Transverse colon (tissue), 4 donors: ENCODE data around the gene PTPRD. TPM values are rescaled to one million over a fixed set of nuclear protein-coding genes. Genes with fewer than 3 reads are reported as not detected.

Experiments
- DNase-seq: peaks from one replicate; pipeline ENCODE4 v3.0.0-alpha.2; 2019
- H3K27ac ChIP-seq, 4 donors: fragments of 200-600 bp; sonication (generic); 2 replicates each; pipeline ENCODE4 v1.5.1; 2016 to 2018; ENCODE audit warnings: inconsistent platforms in 4 of 4
- H3K27me3 ChIP-seq: fragments of 200-600 bp; sonication (generic); 2 replicates; pipeline ENCODE4 v1.5.1; 2017; ENCODE audit warnings: inconsistent platforms
- H3K36me3 ChIP-seq, 4 donors: fragments of 200-600 bp; sonication (generic); 2 replicates each; pipeline ENCODE4 v1.5.1; 2017 to 2019; ENCODE audit warnings: inconsistent platforms in 4 of 4
- H3K4me1 ChIP-seq, 4 donors: fragments of 200-600 bp; sonication (generic); 2 replicates each; pipeline ENCODE4 v1.5.1; 2017 to 2020; ENCODE audit warnings: inconsistent platforms in 4 of 4
- H3K4me3 ChIP-seq, 4 donors: fragments of 200-600 bp; sonication (generic); 1 replicate in 1 of 4; 2 replicates in 3 of 4; pipeline versions ENCODE4 v1.5.1 to v1.6.1; 2017 to 2019; ENCODE audit warnings: inconsistent platforms in 4 of 4
- H3K9me3 ChIP-seq, 2 donors: fragments of 200-600 bp; sonication (generic); 2 replicates each; pipeline ENCODE4 v1.5.1; 2017 to 2019; ENCODE audit warnings: inconsistent platforms in 2 of 2
- EP300 ChIP-seq: sonication (generic); formaldehyde crosslinking; IDR thresholded peaks from one replicate; pipeline ENCODE4 v1.6.1; 2017; ENCODE audit warnings: antibody characterized with exemption, low read depth
- POLR2A ChIP-seq: fragments of 450-650 bp; IDR thresholded peaks from one replicate; pipeline ENCODE4 v1.6.1; 2016; ENCODE audit warnings: antibody characterized with exemption, mild to moderate bottlenecking, moderate library complexity
- POLR2AphosphoS5 ChIP-seq, 3 donors: sonication (generic); formaldehyde crosslinking; IDR thresholded peaks; one replicate each; pipeline ENCODE4 v1.6.1; 2016; ENCODE audit warnings: antibody characterized with exemption in 3 of 3
- WGBS, 2 donors: methylation state at CpG; one replicate each; pipeline ENCODE4 v1.1.5; 2018; ENCODE audit warnings: low coverage in 1 of 2; 5-methylcytosine and 5-hydroxymethylcytosine counted together
- in situ Hi-C, 4 donors: fragments of 200-750 bp; cut with MboI; loops; one replicate each; pipeline versions ENCODE4 v1.15.0 to v1.15.1; 2017; ENCODE audit warnings: low sequenced_read_pairs in 3 of 4, low pct_ligation_motif_present in 1 of 4, low pct_unique_long_range_greater_than_20kb in 1 of 4
- intact Hi-C: fragments of 100-400 bp; cut with DNase I; formaldehyde crosslinking; loops from one replicate; pipeline ENCODE4 v1.15.1; 2023; ENCODE audit warnings: low total_unique reads
- small RNA-seq, 4 donors: library from RNA; depleted of rRNA; stranded (forward); fragments of <200 nt; gene quantifications; one replicate each; pipeline ENCODE3, GENCODE V24; 2016
- total RNA-seq, 4 donors: library from RNA; depleted of rRNA; stranded (reverse); fragments of >200 nt; gene quantifications; one replicate each; pipeline ENCODE4 v1.1.0, GENCODE V29; 2016
- TF ChIP-seq, protein P1 (sequence below), 5 experiments: fragments of 200-600 bp in 3 of 5; fragments of 450-650 bp in 2 of 5; sonication (generic) in 3 of 5; IDR thresholded peaks; 1 replicate in 2 of 5; 2 replicates in 3 of 5; pipeline ENCODE4 v1.5.1; 2016 to 2017; ENCODE audit warnings: antibody characterized with exemption in 5 of 5, inconsistent platforms in 3 of 5, mild to moderate bottlenecking in 2 of 5, moderate library complexity in 1 of 5

Gene PTPRD
- total RNA-seq, 4 donors from 2014 or later: 43.0 to 115 (median 79.1) TPM

DNA sequence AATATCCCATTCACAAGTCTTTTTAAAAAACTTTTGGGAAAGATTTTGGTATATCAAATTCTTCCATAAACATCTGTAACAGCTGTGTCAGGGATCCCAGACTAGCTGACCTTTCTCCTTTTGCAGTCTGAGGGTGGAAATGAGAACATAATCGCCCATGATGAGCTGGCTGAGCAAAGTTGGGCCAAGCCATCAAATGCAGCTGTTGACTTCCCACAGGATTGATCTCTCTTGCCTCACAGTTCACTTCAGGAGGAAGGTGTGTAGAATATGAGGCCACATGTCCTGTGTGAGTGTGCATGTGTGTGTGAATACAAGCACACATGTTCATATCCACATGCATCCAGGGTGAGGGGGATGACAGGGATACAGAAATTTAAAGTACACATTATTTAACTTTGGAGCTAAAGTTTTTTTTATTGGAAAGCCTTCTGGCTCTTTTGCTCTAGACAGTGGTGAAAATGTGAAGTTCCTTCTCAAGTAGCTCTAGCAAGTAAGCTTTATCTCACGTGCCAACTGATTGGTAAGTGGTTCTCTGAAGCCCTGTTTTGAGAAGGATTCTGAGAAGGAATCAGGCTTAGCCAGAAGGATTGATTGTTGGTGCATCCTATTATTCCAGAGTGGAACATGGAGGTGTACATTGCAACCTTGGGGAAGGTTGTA is 2344.5 kb downstream of the PTPRD start:
- no peak overlapping the region for H3K4me3 ChIP-seq
- no peaks in the 10 kb centered on the region for H3K9me3 ChIP-seq
- H3K4me1 ChIP-seq: no peaks in the 10 kb centered on the region
- no peaks in the 10 kb centered on the region for H3K27me3 ChIP-seq
- in situ Hi-C loops (loop anchor here in 1 of 4 donors (25.0 kb wide), 1 partner anchor 506 kb away; no protein-coding TSS in a partner anchor), intact Hi-C loops (no loop called here)
- 69 to 76% methylated on average over 2 of the region's 2 CpGs for WGBS, 2 donors
- no peak for DNase-seq
- TF ChIP-seq POLR2AphosphoS5 (IDR thresholded peaks at IDR 0.05): no peak
- TF ChIP-seq, protein P1, sequence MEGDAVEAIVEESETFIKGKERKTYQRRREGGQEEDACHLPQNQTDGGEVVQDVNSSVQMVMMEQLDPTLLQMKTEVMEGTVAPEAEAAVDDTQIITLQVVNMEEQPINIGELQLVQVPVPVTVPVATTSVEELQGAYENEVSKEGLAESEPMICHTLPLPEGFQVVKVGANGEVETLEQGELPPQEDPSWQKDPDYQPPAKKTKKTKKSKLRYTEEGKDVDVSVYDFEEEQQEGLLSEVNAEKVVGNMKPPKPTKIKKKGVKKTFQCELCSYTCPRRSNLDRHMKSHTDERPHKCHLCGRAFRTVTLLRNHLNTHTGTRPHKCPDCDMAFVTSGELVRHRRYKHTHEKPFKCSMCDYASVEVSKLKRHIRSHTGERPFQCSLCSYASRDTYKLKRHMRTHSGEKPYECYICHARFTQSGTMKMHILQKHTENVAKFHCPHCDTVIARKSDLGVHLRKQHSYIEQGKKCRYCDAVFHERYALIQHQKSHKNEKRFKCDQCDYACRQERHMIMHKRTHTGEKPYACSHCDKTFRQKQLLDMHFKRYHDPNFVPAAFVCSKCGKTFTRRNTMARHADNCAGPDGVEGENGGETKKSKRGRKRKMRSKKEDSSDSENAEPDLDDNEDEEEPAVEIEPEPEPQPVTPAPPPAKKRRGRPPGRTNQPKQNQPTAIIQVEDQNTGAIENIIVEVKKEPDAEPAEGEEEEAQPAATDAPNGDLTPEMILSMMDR (IDR thresholded peaks at IDR 0.05): no peak
- no peak for TF ChIP-seq POLR2A
- no peak for TF ChIP-seq EP300
- no peak overlapping the region for H3K27ac ChIP-seq
- no peaks in the 10 kb centered on the region for H3K36me3 ChIP-seq

DNA sequence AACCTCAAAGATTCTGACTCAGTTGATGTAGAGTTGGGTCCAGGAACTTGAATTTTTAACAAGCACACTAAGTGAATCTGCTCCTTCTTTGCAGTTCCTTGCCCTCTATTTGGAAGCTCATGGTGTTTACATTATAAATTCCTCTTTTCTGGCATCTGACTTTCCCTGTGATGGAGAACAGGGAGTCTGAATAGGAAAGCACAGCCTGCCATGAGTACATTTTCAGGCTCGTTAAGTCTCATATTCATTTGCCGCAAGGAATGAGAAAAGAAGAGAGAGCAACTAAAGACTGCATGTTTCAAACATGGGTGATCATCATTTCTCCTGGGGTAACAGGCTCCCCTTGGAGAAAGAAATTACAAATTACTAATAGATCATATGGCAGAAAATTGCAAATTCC is 2345.2 kb downstream of the PTPRD start:
- Histone ChIP-seq H3K36me3 (no peaks in the 10 kb centered on the region), H3K27me3 (no peaks in the 10 kb centered on the region), H3K4me3 (no peak overlapping the region), H3K27ac (no peak overlapping the region), H3K4me1 (no peaks in the 10 kb centered on the region), H3K9me3 (no peaks in the 10 kb centered on the region)
- no peak for DNase-seq
- in situ Hi-C loops: loop anchor here in 1 of 4 donors (25.0 kb wide), 1 partner anchor 505 kb away; no protein-coding TSS in a partner anchor
- intact Hi-C loops: no loop called here
- WGBS, 2 donors: 48 to 61% methylated on average over 2 of the region's 2 CpGs
- TF ChIP-seq EP300: no peak
- no peak for TF ChIP-seq POLR2A

DNA sequence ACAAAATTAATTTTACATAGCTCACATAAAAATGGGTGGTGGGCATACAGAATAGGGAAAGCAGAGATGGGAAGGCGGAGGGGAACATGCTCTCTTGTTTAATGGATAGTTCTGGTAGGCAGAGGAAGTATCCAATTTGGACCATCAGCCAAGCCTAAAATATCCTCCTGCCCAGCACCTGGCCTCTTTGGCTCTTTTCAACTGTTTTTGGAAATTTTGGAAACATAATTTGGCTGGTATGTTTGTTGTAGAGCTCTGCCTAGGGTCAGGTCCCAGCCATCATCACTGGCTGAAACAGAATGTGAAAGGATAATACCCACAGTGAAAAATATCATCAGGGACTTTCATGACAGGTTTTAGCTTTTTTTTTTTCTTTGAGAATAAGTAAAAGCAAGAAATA is 2345.9 kb downstream of the PTPRD start:
- Histone ChIP-seq H3K36me3 (no peaks in the 10 kb centered on the region), H3K4me1 (no peaks in the 10 kb centered on the region), H3K4me3 (no peak overlapping the region), H3K27ac (no peak overlapping the region), H3K27me3 (no peaks in the 10 kb centered on the region), H3K9me3 (no peaks in the 10 kb centered on the region)
- intact Hi-C loops (no loop called here), in situ Hi-C loops (loop anchor here in 1 of 4 donors (25.0 kb wide), 1 partner anchor 505 kb away; no protein-coding TSS in a partner anchor)
- DNase-seq: no peak
- WGBS, 2 donors: 0 to 27% methylated on average over 1 of the region's 1 CpG
- TF ChIP-seq POLR2A (no peak), EP300 (no peak), POLR2AphosphoS5 (IDR thresholded peaks at IDR 0.05) (no peak)
- TF ChIP-seq, protein P1 (IDR thresholded peaks at IDR 0.05): no peak

DNA sequence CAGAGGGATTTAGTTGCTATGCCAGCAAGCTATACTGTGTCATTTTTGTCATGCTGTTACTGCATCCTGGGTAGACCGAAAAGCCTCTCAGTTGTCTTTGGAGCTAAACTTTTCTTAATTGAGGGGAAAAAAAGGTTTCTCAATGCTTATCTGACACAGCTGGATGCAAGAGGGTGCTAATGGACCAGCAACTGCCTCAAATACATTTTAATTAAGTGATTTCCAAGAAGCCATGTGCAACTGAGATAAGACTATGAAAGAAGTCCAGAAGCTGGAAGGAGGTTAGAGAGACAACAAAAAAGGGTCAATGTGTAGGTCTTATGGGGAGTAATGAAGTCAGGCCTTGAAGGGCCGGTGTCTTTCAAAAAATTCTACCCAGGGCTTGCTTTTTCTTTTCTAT is 2347.5 kb downstream of the PTPRD start:
- in situ Hi-C loops: loop anchor here in 1 of 4 donors (25.0 kb wide), 1 partner anchor 503 kb away; no protein-coding TSS in a partner anchor
- Histone ChIP-seq H3K27me3 (no peaks in the 10 kb centered on the region), H3K27ac (no peak overlapping the region), H3K4me3 (no peak overlapping the region), H3K9me3 (no peaks in the 10 kb centered on the region), H3K36me3 (no peaks in the 10 kb centered on the region), H3K4me1 (no peaks in the 10 kb centered on the region)
- DNase-seq: no peak
- 73 to 96% methylated on average over 2 of the region's 2 CpGs for WGBS, 2 donors
- TF ChIP-seq EP300: no peak
- no peak for TF ChIP-seq POLR2A
- TF ChIP-seq, protein P1 (IDR thresholded peaks at IDR 0.05): no peak
- no peak for TF ChIP-seq POLR2AphosphoS5 (IDR thresholded peaks at IDR 0.05)
- intact Hi-C loops: no loop called here

Small RNAs within 50 kb of the gene (small RNA-seq; reads per million reads assigned to genes)
- 0 reads per million in 4 donors for gene AL135790.2
- 0 reads per million in 4 donors for gene RNU7-185P
